Measurements from ENCODE around the gene FAM20A.
A peak's percentile ranks its signal among the peaks of the same experiment; 100 is the strongest.
"Not testable (repeated sequence)": the region's sequence is repeated elsewhere in the genome, so short reads cannot be mapped to it uniquely, and the experiment has no call there.

Gene FAM20A

GRCh38 chr17:68587026-68587425 is 14.1 kb downstream of the FAM20A start:
- H3K4me3 ChIP-seq (ENCODE audit: low read depth, low read length): no peak overlapping the region
- TF ChIP-seq CTCF (IDR thresholded peaks at IDR 0.05; ENCODE audit: low read depth, low read length): no peak
- in situ Hi-C loops (cut with HindIII; ENCODE audit: low sequenced_read_pairs): no loop called here
- DNase-seq (ENCODE audit: low read depth, low spot score): no peak

- no peak for DNase-seq (ENCODE audit: low read depth, low spot score)
- H3K4me3 ChIP-seq (ENCODE audit: low read depth, low read length): no peak overlapping the region
- in situ Hi-C loops (cut with HindIII; ENCODE audit: low sequenced_read_pairs): no loop called here
- TF ChIP-seq CTCF (IDR thresholded peaks at IDR 0.05; ENCODE audit: low read depth, low read length): no peak
Measured at GRCh38 chr17:68585643-68586042, 15.5 kb downstream of the FAM20A start.

- H3K4me3 ChIP-seq (ENCODE audit: low read depth, low read length): no peak overlapping the region
- in situ Hi-C loops (cut with HindIII; ENCODE audit: low sequenced_read_pairs): no loop called here
- TF ChIP-seq CTCF (IDR thresholded peaks at IDR 0.05; ENCODE audit: low read depth, low read length): no peak
- DNase-seq (ENCODE audit: low read depth, low spot score): no peak
Measured at GRCh38 chr17:68584581-68585303, 16.4 kb downstream of the FAM20A start.

GRCh38 chr17:68582867-68583266 is 18.3 kb downstream of the FAM20A start:
- in situ Hi-C loops (cut with HindIII; ENCODE audit: low sequenced_read_pairs); H3K4me3 ChIP-seq (ENCODE audit: low read depth, low read length); DNase-seq (ENCODE audit: low read depth, low spot score): not testable (repeated sequence)

- no peak for TF ChIP-seq CTCF (IDR thresholded peaks at IDR 0.05; ENCODE audit: low read depth, low read length)
- in situ Hi-C loops (cut with HindIII; ENCODE audit: low sequenced_read_pairs): no loop called here
- DNase-seq (ENCODE audit: low read depth, low spot score): no peak
- H3K4me3 ChIP-seq (ENCODE audit: low read depth, low read length): no peak overlapping the region
Measured at GRCh38 chr17:68581863-68582645, 19.1 kb downstream of the FAM20A start.

GRCh38 chr17:68580236-68580770 is 20.9 kb downstream of the FAM20A start:
- peak; percentile 29 for DNase-seq (ENCODE audit: low read depth, low spot score)
- in situ Hi-C loops (cut with HindIII; ENCODE audit: low sequenced_read_pairs): no loop called here
- TF ChIP-seq CTCF (IDR thresholded peaks at IDR 0.05; ENCODE audit: low read depth, low read length): no peak
- no peak overlapping the region for H3K4me3 ChIP-seq (ENCODE audit: low read depth, low read length)

All from astrocyte of the spinal cord (primary cell).